LNCAP (cell line): ENCODE results near the gene PFDN1.

Experiments used
- CTCF ChIP-seq: fragments of 450-650 bp; IDR thresholded peaks from 2 replicates; pipeline ENCODE4 v1.5.1; 2017; ENCODE audit warnings: mild to moderate bottlenecking

PFDN1 gene

DNA sequence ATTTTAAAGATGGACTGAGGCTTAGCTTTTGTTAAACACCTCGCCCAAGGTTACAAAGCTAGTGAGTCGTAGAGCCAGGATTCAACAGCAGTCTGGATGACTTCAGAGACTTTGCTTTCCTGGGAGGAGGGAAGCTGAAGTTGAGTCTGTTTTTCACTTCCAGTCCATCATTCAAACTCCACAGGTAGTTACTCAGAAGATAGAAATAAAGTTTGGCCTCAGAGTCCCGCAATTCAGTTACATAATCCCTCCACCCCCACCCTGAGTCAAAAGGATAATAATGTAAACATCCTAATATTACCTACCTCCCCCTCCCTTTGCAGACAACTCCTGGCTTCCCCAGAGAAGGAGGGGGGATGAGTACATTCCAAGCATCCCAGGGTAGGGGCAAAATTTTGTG is 35.4 kb upstream of the PFDN1 start:
- no peak for TF ChIP-seq CTCF

DNA sequence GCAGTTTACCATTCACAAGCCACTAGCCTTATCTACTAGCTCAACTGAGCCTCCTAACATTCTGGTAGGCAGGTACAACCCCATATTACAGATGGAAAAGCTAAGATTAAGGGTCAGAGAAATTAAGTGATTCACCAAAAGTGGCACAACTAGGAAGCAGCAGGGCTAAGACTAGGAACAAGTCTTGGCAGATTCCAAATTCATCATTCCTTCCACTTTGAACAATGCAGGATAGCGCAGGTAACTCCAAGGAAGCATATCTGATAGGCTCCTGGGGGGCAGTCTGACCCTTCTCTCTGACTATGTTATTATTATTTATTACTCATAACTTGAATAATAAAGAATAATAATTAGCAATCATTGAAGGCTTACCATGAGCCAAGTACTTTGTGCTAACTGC is 35.0 kb upstream of the PFDN1 start:
- no peak for TF ChIP-seq CTCF

DNA sequence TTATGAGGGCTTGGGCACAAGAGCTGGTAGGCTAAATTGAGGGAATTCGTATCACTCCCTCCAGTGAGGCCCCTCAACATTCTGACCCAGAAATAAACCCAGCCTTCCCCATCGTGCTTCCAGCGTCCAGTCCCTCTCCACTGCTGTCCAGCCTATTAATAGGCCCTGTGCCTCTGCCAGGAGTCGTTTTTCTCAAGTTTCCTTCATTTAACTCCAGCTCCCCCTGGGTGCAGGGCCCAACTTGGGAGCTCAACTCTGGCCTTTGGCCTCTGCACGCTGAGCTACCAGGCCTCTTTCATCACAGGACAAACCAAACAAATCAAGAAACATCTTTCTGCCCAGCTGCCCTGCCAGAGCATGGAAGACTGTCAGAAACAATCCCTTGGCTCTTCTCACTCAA is 33.5 kb upstream of the PFDN1 start:
- no peak for TF ChIP-seq CTCF

- no peak for TF ChIP-seq CTCF
These were observed 28.7 kb upstream of the PFDN1 start for GRCh38 chr5:140331638-140332037.

DNA sequence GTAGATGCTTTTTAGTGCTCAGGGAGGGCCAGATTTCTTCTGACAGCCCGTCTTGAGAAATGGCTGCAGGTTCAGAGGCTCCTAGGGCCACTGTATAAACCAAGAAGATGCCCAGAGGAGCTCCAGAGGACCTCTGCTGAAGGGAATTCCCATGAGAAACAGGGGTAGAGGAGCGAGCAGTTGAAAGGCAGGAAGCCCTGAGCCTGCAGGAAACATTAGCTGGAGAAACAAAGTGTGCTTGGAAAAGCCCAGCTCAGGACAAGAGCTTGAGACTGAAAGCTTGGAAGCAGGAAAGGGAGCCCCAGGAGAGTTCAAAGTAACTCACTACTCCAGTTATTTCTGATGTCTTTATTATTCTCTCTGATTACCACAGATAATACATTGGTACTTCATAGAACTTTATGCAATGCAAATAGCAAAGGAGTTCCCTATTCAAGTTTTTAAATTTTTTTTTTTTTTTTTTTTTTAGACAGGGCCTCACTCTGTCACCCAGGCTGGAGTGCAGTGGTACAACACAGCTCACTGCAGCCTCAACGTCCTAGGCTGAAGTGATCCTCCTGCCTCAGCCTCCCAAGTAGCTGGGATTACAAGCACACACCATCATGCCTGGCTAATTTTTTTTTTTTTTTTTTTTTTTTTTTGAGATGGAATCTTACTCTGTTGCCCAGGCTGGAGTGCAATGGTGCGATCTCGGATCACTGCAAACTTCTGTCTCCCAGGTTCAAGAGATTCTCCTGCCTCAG is 27.0 kb upstream of the PFDN1 start:
- no peak for TF ChIP-seq CTCF

DNA sequence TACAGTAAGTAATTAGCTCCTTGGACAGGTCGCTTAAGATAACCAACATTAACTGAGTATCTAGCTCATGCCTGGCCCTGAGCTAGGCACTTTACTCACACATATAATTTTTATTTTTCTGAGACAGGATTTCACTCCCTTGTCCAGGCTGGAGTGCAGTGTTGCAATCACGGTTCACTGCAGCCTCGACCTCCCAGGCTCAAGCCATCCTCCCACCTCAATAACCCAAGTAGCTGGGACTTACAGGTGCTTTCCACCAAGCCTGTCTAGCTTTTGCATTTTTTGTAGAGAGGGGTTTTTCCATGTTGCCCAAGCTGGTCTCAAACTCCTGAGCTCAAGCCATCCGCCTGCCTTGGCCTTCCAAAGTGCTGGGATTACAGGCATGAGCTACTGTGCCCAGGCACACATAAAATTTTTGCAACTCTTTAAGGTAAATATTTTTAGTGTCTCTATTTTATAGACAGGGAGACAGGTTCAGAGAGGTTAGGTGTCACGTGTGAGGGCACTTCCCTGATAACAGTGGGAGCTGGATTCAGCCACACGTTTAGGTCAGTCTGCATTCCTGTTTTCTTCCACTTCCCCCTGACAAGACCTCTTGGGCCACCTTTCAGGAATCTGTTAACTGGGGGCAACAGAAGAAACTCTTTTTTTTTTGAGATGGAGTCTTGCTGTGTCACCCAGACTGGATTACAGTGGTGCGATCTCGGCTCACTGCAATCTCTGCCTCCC is 25.3 kb upstream of the PFDN1 start:
- TF ChIP-seq CTCF = no peak

DNA sequence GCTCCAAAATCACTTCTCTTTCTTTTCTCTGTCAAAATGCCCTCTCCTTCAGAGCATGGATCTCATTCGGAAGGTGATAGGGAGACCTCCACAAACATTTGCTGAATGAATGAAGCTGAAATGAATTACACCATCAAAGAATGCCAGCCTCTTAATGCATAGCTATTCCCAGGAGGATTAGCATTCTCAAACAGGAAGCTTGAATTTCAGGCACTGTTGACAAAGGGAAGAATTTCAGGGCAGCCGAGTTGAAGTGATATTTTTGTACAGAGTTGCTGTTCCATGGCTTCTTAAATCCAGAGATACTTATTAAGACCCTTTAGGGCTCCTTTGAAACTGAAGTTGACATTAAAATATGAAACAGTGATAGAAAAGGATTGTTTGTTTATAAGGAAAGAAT is 24.7 kb upstream of the PFDN1 start:
- TF ChIP-seq CTCF = no peak
